Measurements from ENCODE around the gene WARS2.

- TF ChIP-seq, protein P1, sequence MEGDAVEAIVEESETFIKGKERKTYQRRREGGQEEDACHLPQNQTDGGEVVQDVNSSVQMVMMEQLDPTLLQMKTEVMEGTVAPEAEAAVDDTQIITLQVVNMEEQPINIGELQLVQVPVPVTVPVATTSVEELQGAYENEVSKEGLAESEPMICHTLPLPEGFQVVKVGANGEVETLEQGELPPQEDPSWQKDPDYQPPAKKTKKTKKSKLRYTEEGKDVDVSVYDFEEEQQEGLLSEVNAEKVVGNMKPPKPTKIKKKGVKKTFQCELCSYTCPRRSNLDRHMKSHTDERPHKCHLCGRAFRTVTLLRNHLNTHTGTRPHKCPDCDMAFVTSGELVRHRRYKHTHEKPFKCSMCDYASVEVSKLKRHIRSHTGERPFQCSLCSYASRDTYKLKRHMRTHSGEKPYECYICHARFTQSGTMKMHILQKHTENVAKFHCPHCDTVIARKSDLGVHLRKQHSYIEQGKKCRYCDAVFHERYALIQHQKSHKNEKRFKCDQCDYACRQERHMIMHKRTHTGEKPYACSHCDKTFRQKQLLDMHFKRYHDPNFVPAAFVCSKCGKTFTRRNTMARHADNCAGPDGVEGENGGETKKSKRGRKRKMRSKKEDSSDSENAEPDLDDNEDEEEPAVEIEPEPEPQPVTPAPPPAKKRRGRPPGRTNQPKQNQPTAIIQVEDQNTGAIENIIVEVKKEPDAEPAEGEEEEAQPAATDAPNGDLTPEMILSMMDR (conservative IDR thresholded peaks at IDR 0.05; ENCODE audit: low read depth, low read length) = no peak
- TF ChIP-seq EZH2 (IDR thresholded peaks at IDR 0.05; ENCODE audit: borderline replicate concordance, low read depth, low read length, poor library complexity, severe bottlenecking) = no peak
Measured at GRCh38 chr1:119052267-119052666, 88.2 kb downstream of the WARS2 start.
